Measurements from ENCODE around the gene FMO3.

Gene FMO3

DNA sequence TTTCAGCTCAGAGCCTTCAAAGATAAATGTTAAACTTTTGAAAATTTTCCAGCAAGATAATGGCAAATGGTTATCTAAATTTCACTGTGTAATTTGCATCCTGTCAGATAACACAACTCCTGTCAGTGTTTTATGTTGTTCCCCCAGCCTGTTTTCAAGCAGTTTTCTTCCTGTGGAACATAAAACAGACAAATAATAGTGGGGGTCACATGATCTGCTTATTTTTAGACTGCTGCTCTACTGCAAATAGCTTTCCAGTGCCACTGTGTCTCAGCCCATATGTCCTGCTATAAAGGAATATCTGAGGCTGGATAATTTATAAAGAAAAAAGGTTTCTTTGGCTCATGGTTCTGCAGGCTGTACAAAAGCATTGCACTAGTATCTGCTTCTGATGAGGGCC is 32.2 kb downstream of the FMO3 start:
- Histone ChIP-seq H3K27me3 (no peaks in the 10 kb centered on the region), H3K9me3 (no peaks in the 10 kb centered on the region), H3K4me1 (ENCODE audit: control insufficient read depth in 1 of 2, insufficient read depth in 1 of 2, low read depth in 1 of 2, low read length in 1 of 2) (no peaks in the 10 kb centered on the region), H3K36me3 (no peaks in the 10 kb centered on the region), H3K4me3 (ENCODE audit: low read depth in 1 of 2, low read length in 1 of 2) (no peak overlapping the region), H3K27ac (no peak overlapping the region)
- TF ChIP-seq, protein P1, sequence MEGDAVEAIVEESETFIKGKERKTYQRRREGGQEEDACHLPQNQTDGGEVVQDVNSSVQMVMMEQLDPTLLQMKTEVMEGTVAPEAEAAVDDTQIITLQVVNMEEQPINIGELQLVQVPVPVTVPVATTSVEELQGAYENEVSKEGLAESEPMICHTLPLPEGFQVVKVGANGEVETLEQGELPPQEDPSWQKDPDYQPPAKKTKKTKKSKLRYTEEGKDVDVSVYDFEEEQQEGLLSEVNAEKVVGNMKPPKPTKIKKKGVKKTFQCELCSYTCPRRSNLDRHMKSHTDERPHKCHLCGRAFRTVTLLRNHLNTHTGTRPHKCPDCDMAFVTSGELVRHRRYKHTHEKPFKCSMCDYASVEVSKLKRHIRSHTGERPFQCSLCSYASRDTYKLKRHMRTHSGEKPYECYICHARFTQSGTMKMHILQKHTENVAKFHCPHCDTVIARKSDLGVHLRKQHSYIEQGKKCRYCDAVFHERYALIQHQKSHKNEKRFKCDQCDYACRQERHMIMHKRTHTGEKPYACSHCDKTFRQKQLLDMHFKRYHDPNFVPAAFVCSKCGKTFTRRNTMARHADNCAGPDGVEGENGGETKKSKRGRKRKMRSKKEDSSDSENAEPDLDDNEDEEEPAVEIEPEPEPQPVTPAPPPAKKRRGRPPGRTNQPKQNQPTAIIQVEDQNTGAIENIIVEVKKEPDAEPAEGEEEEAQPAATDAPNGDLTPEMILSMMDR (IDR thresholded peaks at IDR 0.05), result no peak

DNA sequence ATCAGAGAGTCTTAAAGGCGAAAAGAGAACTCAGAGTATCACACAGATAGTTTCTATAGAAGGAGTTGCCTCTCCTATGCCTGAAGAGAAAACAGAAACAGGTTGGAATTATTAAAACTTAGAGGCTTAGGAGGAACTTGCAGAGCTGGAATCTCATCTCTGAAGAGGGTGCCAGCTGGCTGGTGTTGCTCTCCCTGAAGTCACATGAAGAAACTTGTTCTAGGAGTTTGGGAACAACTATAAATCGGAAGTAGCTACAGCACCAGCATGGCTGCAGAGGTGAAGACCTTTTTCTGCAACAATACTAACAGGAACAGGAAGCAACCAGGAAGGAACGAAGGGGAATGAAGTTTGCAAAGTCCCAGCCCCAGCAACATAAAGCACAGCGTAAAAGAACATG is 35.8 kb downstream of the FMO3 start:
- Histone ChIP-seq H3K27ac (no peak overlapping the region), H3K36me3 (no peaks in the 10 kb centered on the region), H3K4me3 (ENCODE audit: low read depth in 1 of 2, low read length in 1 of 2) (no peak overlapping the region), H3K27me3 (no peaks in the 10 kb centered on the region), H3K9me3 (no peaks in the 10 kb centered on the region), H3K4me1 (ENCODE audit: control insufficient read depth in 1 of 2, insufficient read depth in 1 of 2, low read depth in 1 of 2, low read length in 1 of 2) (no peaks in the 10 kb centered on the region)
- TF ChIP-seq, protein P1 (IDR thresholded peaks at IDR 0.05), result no peak

DNA sequence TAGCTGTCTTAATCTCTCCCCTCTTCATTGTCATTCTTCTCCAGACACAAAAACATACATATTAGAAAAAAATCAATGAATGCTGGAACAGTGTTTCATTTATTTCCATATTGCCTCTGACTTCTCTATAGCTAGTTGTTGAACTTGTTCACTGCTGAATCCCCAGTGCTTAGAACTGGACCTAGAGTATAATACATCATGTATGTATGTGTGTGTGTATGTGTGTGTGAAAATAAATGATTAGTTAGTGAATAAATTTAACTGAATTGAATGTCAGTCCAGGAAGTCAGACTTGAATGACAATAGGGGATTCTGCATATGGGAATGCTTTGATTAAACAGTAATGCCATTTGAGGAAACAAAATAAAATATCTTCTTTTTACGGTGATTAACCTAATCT is 36.4 kb downstream of the FMO3 start:
- Histone ChIP-seq H3K4me3 (ENCODE audit: low read depth in 1 of 2, low read length in 1 of 2) (no peak overlapping the region), H3K27me3 (no peaks in the 10 kb centered on the region), H3K9me3 (no peaks in the 10 kb centered on the region), H3K27ac (no peak overlapping the region), H3K36me3 (no peaks in the 10 kb centered on the region), H3K4me1 (ENCODE audit: control insufficient read depth in 1 of 2, insufficient read depth in 1 of 2, low read depth in 1 of 2, low read length in 1 of 2) (no peaks in the 10 kb centered on the region)
- TF ChIP-seq, protein P1 (IDR thresholded peaks at IDR 0.05), result no peak

GRCh38 chr1:171127501-171127900 is 36.8 kb downstream of the FMO3 start:
- TF ChIP-seq, protein P1 (IDR thresholded peaks at IDR 0.05), result no peak
- H3K4me3 ChIP-seq (ENCODE audit: low read depth in 1 of 2, low read length in 1 of 2), result no peak overlapping the region
- H3K36me3 ChIP-seq, result no peaks in the 10 kb centered on the region
- no peaks in the 10 kb centered on the region for H3K27me3 ChIP-seq
- no peak overlapping the region for H3K27ac ChIP-seq
- no peaks in the 10 kb centered on the region for H3K4me1 ChIP-seq (ENCODE audit: control insufficient read depth in 1 of 2, insufficient read depth in 1 of 2, low read depth in 1 of 2, low read length in 1 of 2)
- no peaks in the 10 kb centered on the region for H3K9me3 ChIP-seq

GRCh38 chr1:171128463-171128862 is 37.8 kb downstream of the FMO3 start:
- H3K36me3 ChIP-seq, result no peaks in the 10 kb centered on the region
- H3K4me3 ChIP-seq (ENCODE audit: low read depth in 1 of 2, low read length in 1 of 2), result no peak overlapping the region
- TF ChIP-seq, protein P1 (IDR thresholded peaks at IDR 0.05), result no peak
- no peak overlapping the region for H3K27ac ChIP-seq
- no peaks in the 10 kb centered on the region for H3K9me3 ChIP-seq
- no peaks in the 10 kb centered on the region for H3K27me3 ChIP-seq
- no peaks in the 10 kb centered on the region for H3K4me1 ChIP-seq (ENCODE audit: control insufficient read depth in 1 of 2, insufficient read depth in 1 of 2, low read depth in 1 of 2, low read length in 1 of 2)
